Fibroblast of the aortic adventitia (primary cell): Measurements from ENCODE around the gene CD55. TPM values are rescaled to one million over a fixed set of nuclear protein-coding genes. Genes with fewer than 3 reads are reported as not detected.
"Not testable (repeated sequence)": the region's sequence is repeated elsewhere in the genome, so short reads cannot be mapped to it uniquely, and the experiment has no call there.

Experiments
- DNase-seq: peaks from one replicate; pipeline ENCODE4 v3.0.0-alpha.2; 2010; ENCODE audit warnings: low read depth
- H3K4me3 ChIP-seq: 2 replicates; pipeline ENCODE4 v1.5.1; 2011; ENCODE audit warnings: low read depth, mild to moderate bottlenecking, control low read depth, low read length, moderate library complexity
- CTCF ChIP-seq: IDR thresholded peaks from 2 replicates; pipeline ENCODE4 v1.5.1; 2011; ENCODE audit warnings: mild to moderate bottlenecking, low read length, control low read depth, inconsistent platforms; ENCODE audit not compliant: insufficient read depth
- total RNA-seq: library from RNA; depleted of rRNA; stranded (reverse); fragments of >200 nt; gene quantifications from 2 replicates; pipeline ENCODE4 v1.2.3, GENCODE V29; 2012; ENCODE audit warnings: low replicate concordance

Gene CD55
- total RNA-seq, 1 donor, result 34.0 TPM

- peak; percentile 10 for DNase-seq
- H3K4me3 ChIP-seq, result no peak overlapping the region
- TF ChIP-seq CTCF, result no peak
Observed at GRCh38 chr1:207316622-207317391, 4.7 kb upstream of the CD55 start.

GRCh38 chr1:207317561-207317960, 3.9 kb upstream of the CD55 start:
- DNase-seq, result no peak
- no peak for TF ChIP-seq CTCF
- no peak overlapping the region for H3K4me3 ChIP-seq

GRCh38 chr1:207318072-207318619, 3.3 kb upstream of the CD55 start:
- no peak for DNase-seq
- TF ChIP-seq CTCF, result no peak
- H3K4me3 ChIP-seq, result no peak overlapping the region

GRCh38 chr1:207319199-207319598, 2.3 kb upstream of the CD55 start:
- no peak for TF ChIP-seq CTCF
- no peak for DNase-seq
- no peak overlapping the region for H3K4me3 ChIP-seq

- not testable (repeated sequence) for DNase-seq
Observed at GRCh38 chr1:207320105-207320504, 1.4 kb upstream of the CD55 start.

GRCh38 chr1:207321790-207322645, 540 bp downstream of the CD55 start:
- DNase-seq, result peak; percentile 58
- peak overlapping the region; percentile 87 for H3K4me3 ChIP-seq
- TF ChIP-seq CTCF, result no peak

More at GRCh38 chr1:207320105-207320504, 1.4 kb upstream of the CD55 start:
- H3K4me3 ChIP-seq, result not testable (repeated sequence)
